ACC112 (cell line): Measurements from ENCODE around the gene PUS10.

Experiments
- H2AFZ ChIP-seq: fragments of 200-600 bp; sonication (generic); one replicate; pipeline ENCODE4 v1.6.0; 2017; ENCODE audit warnings: antibody characterized with exemption, low read length; ENCODE audit not compliant: unreplicated experiment
- H3K27ac ChIP-seq: fragments of 200-600 bp; sonication (generic); 2 replicates; pipeline ENCODE4 v1.5.1; 2014; ENCODE audit warnings: low read depth, mild to moderate bottlenecking, antibody characterized with exemption, low read length, moderate library complexity
- H3K27me3 ChIP-seq: fragments of 200-600 bp; sonication (generic); 2 replicates; pipeline ENCODE4 v1.6.1; 2014; ENCODE audit warnings: mild to moderate bottlenecking, antibody characterized with exemption, low read length, moderate library complexity, mixed read lengths; ENCODE audit not compliant: insufficient read depth
- H3K36me3 ChIP-seq: fragments of 200-600 bp; sonication (generic); 2 replicates; pipeline ENCODE4 v1.6.1; 2016; ENCODE audit warnings: mild to moderate bottlenecking, antibody characterized with exemption, low read length, moderate library complexity, mixed read lengths; ENCODE audit not compliant: insufficient read depth
- H3K4me1 ChIP-seq: fragments of 200-600 bp; sonication (generic); one replicate; pipeline ENCODE4 v1.6.1; 2016; ENCODE audit warnings: low read length, mixed read lengths; ENCODE audit not compliant: insufficient read depth, unreplicated experiment, control insufficient read depth
- H3K4me3 ChIP-seq: fragments of 200-600 bp; sonication (generic); 2 replicates; pipeline ENCODE4 v1.5.1; 2014; ENCODE audit warnings: mild to moderate bottlenecking, low read depth, low read length
- H3K79me2 ChIP-seq: fragments of 200-600 bp; sonication (generic); one replicate; pipeline ENCODE4 v1.6.0; 2016; ENCODE audit warnings: low read length; ENCODE audit not compliant: control insufficient read depth, unreplicated experiment, insufficient read depth

PUS10 gene

GRCh38 chr2:60899230-60899891, 118.7 kb downstream of the PUS10 start:
- Histone ChIP-seq H3K27me3 (no peaks in the 10 kb centered on the region), H3K4me1 (no peaks in the 10 kb centered on the region), H3K79me2 (no peaks in the 10 kb centered on the region), H3K36me3 (peaks cover 11% of the 10 kb centered on the region), H3K27ac (no peak overlapping the region), H3K4me3 (no peak overlapping the region), H2AFZ (no peak overlapping the region)

- Histone ChIP-seq H3K36me3 (peaks cover 8% of the 10 kb centered on the region), H3K27ac (no peak overlapping the region), H2AFZ (no peak overlapping the region), H3K79me2 (no peaks in the 10 kb centered on the region), H3K4me3 (no peak overlapping the region), H3K27me3 (no peaks in the 10 kb centered on the region), H3K4me1 (no peaks in the 10 kb centered on the region)
Measured at GRCh38 chr2:60898567-60898966, 119.5 kb downstream of the PUS10 start.
